WI38 (cell line): ENCODE data around the gene ECM2.

Experiments
- H3K4me3 ChIP-seq: 2 replicates; pipeline ENCODE4 v1.5.1; 2011; ENCODE audit warnings: low read depth, mild to moderate bottlenecking, control low read depth, low read length
- TF ChIP-seq, protein P1 (sequence below): IDR thresholded peaks from 2 replicates; pipeline ENCODE4 v1.5.1; 2012; ENCODE audit warnings: low read depth, mild to moderate bottlenecking, control low read depth, low read length

ECM2 gene

DNA sequence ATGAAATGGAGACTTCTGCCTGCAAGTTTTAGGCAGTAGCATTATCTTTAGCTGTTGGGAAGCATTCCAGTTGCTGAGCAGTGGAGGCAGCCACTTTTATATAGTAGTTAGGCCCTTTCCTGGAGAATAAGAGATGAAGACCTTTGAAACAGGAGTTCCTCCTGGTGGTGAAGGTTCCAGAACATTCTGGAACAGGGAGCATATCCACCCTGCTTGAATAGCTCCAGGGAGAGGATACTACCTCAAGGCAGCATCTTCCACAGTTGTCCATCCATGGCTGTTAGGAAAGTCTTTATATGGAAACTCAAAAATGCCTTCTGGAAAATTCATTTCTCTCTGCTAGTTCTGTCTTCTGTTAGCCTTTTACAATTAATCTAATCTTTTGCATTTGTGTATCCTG lies 56.4 kb downstream of the ECM2 start:
- H3K4me3 ChIP-seq, result no peak overlapping the region
- TF ChIP-seq, protein P1, sequence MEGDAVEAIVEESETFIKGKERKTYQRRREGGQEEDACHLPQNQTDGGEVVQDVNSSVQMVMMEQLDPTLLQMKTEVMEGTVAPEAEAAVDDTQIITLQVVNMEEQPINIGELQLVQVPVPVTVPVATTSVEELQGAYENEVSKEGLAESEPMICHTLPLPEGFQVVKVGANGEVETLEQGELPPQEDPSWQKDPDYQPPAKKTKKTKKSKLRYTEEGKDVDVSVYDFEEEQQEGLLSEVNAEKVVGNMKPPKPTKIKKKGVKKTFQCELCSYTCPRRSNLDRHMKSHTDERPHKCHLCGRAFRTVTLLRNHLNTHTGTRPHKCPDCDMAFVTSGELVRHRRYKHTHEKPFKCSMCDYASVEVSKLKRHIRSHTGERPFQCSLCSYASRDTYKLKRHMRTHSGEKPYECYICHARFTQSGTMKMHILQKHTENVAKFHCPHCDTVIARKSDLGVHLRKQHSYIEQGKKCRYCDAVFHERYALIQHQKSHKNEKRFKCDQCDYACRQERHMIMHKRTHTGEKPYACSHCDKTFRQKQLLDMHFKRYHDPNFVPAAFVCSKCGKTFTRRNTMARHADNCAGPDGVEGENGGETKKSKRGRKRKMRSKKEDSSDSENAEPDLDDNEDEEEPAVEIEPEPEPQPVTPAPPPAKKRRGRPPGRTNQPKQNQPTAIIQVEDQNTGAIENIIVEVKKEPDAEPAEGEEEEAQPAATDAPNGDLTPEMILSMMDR, result no peak

DNA sequence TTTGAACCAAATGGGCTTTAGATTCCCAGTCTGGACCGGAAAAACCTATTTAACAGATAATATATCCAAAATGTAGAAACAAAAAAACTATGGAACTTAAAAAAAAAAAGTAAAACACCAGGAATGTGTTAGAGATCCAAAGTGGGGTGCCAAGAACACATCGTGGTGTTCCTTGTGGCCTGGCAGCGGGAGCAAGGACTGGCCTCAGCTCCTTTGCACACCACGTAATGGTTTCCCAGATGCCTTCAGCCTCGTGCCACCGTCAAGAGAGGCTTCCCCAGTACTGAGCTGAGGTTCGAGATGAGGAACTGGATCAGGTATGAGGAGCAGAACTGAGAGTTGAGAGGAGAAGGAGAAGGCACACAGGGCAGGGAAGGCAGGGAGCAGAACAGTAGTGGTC lies 57.0 kb downstream of the ECM2 start:
- TF ChIP-seq, protein P1, result no peak
- no peak overlapping the region for H3K4me3 ChIP-seq

DNA sequence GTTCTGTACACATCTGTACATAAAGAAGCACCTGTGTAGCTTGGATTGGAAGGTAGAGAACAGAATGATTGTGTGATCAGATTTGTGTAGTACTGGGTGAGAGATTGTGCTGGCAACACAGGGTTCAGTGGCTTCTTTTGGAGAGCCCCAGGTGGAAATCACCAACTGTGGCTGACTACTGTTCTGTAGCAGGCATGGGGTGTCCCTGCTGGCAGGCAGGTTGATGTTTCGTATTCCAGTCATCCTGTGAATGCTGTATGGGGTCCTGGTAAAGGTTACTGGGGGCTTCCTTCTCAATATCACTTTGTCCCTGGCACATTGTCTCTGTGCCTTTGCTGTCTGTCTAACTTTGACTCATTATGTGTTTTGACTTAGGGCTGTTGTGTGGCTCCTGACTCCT lies 58.8 kb downstream of the ECM2 start:
- TF ChIP-seq, protein P1, result no peak
- no peak overlapping the region for H3K4me3 ChIP-seq

DNA sequence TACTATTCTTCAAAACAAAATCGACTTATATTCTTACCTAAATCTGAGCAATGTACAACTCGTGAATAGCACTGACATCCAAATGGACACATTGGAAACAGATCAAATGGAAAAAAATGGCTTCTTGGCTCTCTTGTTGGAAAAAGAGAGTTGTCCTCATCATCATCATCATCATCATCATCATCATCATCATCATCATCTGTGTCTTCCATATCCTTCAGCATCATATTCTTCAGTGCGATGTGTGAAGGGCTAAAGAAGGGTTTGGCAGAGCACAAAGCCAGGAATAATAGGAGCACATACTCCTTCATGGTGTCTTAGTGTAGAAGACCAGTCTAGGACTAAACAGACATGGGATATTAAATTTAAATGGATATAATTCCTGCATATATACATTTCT lies 61.2 kb downstream of the ECM2 start:
- TF ChIP-seq, protein P1, result no peak

DNA sequence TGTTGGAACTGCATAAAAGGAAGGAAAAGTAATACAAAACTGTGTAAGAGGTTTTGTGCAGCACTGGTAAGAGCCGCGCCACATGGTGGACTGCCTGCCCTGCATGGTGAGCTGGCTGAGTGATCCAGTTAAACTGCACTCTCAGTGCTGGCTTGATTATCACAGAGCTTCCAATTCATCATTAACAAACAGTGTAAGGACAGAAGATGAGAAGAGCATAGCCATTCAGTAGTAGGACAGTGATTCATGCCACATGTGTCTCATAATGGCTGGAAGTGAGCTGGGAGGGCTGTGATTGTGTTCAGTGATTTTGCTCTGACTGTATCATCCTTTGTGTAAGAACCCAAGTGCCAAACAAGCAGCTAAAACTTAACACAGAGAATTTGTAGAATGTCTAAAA lies 67.6 kb downstream of the ECM2 start:
- TF ChIP-seq, protein P1, result no peak
- no peak overlapping the region for H3K4me3 ChIP-seq

More for the DNA sequence above, 61.2 kb downstream of the ECM2 start:
- no peak overlapping the region for H3K4me3 ChIP-seq

DNA sequence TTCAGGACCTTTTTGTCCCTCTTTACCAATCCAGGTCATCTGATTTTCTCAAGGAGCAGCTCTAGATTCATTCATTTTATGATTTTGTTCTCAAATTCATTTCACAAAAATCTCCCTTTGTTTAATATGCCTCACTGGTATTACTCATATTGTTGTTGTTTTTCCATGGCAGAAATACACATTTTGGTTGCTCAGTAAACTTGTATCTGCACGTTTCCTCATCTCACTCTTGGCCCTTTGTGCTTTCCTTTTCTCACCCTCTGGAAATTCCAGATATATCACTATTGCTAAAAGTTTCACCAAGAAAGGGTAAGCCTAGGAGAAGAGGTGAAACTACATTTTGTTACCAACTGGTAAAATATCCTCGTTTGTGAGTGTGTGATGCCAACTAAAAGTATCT lies 68.3 kb downstream of the ECM2 start:
- H3K4me3 ChIP-seq, result no peak overlapping the region
- TF ChIP-seq, protein P1, result no peak

DNA sequence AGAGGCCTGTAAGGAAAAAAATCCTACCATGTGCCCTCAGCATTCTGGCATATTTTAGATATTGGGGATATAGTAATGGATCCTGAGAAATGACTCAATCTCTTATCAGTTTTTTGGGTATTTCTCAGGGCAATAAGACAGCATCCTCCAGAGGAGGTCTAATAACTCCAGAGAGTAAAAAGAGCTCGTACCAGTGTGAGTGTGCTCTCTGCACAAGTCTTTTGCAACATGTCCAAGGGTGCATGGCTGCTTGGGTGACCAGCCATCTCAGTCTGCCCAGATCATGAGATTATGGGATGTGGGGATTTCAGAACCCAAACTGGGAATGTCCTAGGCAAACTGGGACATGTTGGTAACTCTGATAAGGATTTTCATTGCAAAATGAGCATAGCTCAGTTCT lies 68.7 kb downstream of the ECM2 start:
- no peak overlapping the region for H3K4me3 ChIP-seq
- TF ChIP-seq, protein P1, result no peak

DNA sequence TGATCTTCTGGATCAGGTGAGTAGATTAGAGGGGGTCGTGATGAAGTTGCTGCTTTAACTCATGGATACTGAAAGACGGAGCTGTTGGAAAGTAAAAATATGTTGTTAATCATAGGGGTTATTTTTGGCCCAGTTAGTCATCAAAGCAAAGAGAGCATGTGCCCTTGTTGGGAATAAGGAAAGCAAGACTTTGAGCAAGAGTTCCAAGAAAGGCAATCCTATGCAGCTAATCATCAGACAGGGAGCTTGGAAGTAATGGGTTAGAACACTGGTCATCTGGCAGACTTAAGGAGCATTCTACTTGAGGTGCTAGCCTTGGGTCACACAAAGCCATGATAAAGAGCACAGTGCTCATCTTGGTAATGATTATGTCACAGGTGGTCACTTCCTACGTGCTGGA lies 71.8 kb downstream of the ECM2 start:
- TF ChIP-seq, protein P1, result no peak
- no peak overlapping the region for H3K4me3 ChIP-seq
